Neural cell (in vitro differentiated cells): Measurements from ENCODE around the gene RALGDS. TPM values are rescaled to one million over a fixed set of nuclear protein-coding genes. Genes with fewer than 3 reads are reported as not detected.

ENCODE experiments used
- H2AFZ ChIP-seq: fragments of 200-600, 300-800 bp; sonication (generic), shearing (Covaris generic); 2 replicates; pipeline ENCODE4 v1.6.0; 2014; ENCODE audit warnings: low read depth, mild to moderate bottlenecking, antibody characterized with exemption, low read length, moderate library complexity
- H3F3A ChIP-seq: fragments of 200-600 bp; shearing (Covaris generic); 2 replicates; pipeline ENCODE4 v1.6.1; 2016; ENCODE audit warnings: mild to moderate bottlenecking, moderate library complexity, mixed read lengths, antibody characterized with exemption, low read length; ENCODE audit not compliant: insufficient read depth, poor library complexity, severe bottlenecking
- H3K27ac ChIP-seq: fragments of 200-600, 300-800 bp; sonication (generic), shearing (Covaris generic); 2 replicates; pipeline ENCODE4 v1.5.1; 2014; ENCODE audit warnings: mild to moderate bottlenecking, low read length, moderate library complexity
- H3K27me3 ChIP-seq: fragments of 300-800, 200-600 bp; sonication (generic), shearing (Covaris generic); 2 replicates; pipeline ENCODE4 v1.6.0; 2014; ENCODE audit warnings: mild to moderate bottlenecking, low read depth, low read length, moderate library complexity; ENCODE audit not compliant: insufficient read depth
- H3K36me3 ChIP-seq: fragments of 300-800, 200-600 bp; sonication (generic), shearing (Covaris generic); 2 replicates; pipeline ENCODE4 v1.5.1; 2014; ENCODE audit warnings: mild to moderate bottlenecking, antibody characterized with exemption, low read length, moderate library complexity; ENCODE audit not compliant: insufficient read depth
- H3K4me2 ChIP-seq: fragments of 300-800, 200-600 bp; sonication (generic), shearing (Covaris generic); 2 replicates; pipeline ENCODE4 v1.6.0; 2014; ENCODE audit warnings: mild to moderate bottlenecking, low read length
- H3K4me3 ChIP-seq: fragments of 300-800, 200-600 bp; sonication (generic), shearing (Covaris generic); 2 replicates; pipeline ENCODE4 v1.5.1; 2014; ENCODE audit warnings: mild to moderate bottlenecking, low read length, moderate library complexity
- H3K79me2 ChIP-seq: fragments of 200-600 bp; shearing (Covaris generic); replicated peaks from 2 replicates; pipeline ENCODE4 v1.6.0; 2014; ENCODE audit warnings: mild to moderate bottlenecking, low read length, moderate library complexity; ENCODE audit not compliant: insufficient read depth
- H3K9ac ChIP-seq: fragments of 300-800, 200-600 bp; sonication (generic), shearing (Covaris generic); 2 replicates; pipeline ENCODE4 v1.6.1; 2016; ENCODE audit warnings: mild to moderate bottlenecking, low read length, mixed read lengths
- H3K9me2 ChIP-seq: fragments of 200-600 bp; shearing (Covaris generic); 2 replicates; pipeline ENCODE4 v1.6.1; 2016; ENCODE audit warnings: mild to moderate bottlenecking, low read length, mixed read lengths; ENCODE audit not compliant: insufficient read depth
- H3K9me3 ChIP-seq: fragments of 200-600, 300-800 bp; sonication (generic), shearing (Covaris generic); 2 replicates; pipeline ENCODE4 v1.6.1; 2016; ENCODE audit warnings: mild to moderate bottlenecking, mixed run types, low read length, moderate library complexity, mixed read lengths
- H4K20me1 ChIP-seq: fragments of 200-600 bp; shearing (Covaris generic); 2 replicates; pipeline ENCODE4 v1.6.1; 2016; ENCODE audit warnings: mild to moderate bottlenecking, mixed run types; ENCODE audit not compliant: insufficient read depth
- CTCF ChIP-seq: fragments of 450-650 bp; IDR thresholded peaks from 2 replicates; pipeline ENCODE4 v1.5.1; 2014; ENCODE audit warnings: antibody characterized with exemption, mild to moderate bottlenecking, moderate library complexity; ENCODE audit not compliant: poor library complexity, severe bottlenecking
- EP300 ChIP-seq: fragments of 450-650 bp; conservative IDR thresholded peaks from 2 replicates; pipeline ENCODE4 v1.6.1; 2014; ENCODE audit warnings: antibody characterized with exemption, mild to moderate bottlenecking, moderate library complexity; ENCODE audit not compliant: poor library complexity, severe bottlenecking
- EZH2 ChIP-seq: fragments of 200-600, 300-800 bp; shearing (Covaris generic), sonication (generic); IDR thresholded peaks from 2 replicates; pipeline ENCODE4 v1.6.1; 2014; ENCODE audit warnings: antibody characterized with exemption, low read length, borderline replicate concordance, mild to moderate bottlenecking; ENCODE audit not compliant: insufficient read depth, poor library complexity, severe bottlenecking
- MXI1 ChIP-seq: fragments of 450-650 bp; conservative IDR thresholded peaks from 2 replicates; pipeline ENCODE4 v1.6.1; 2014; ENCODE audit warnings: antibody characterized with exemption, mild to moderate bottlenecking; ENCODE audit not compliant: poor library complexity, severe bottlenecking
- POLR2AphosphoS5 ChIP-seq: IDR thresholded peaks from 2 replicates; pipeline ENCODE4 v1.6.1; 2012
- RAD21 ChIP-seq: fragments of 450-650 bp; conservative IDR thresholded peaks from 2 replicates; pipeline ENCODE4 v1.6.1; 2014; ENCODE audit warnings: antibody characterized with exemption, mild to moderate bottlenecking, moderate library complexity
- REST ChIP-seq: IDR thresholded peaks from 2 replicates; pipeline ENCODE4 v1.6.1; 2012; ENCODE audit warnings: borderline replicate concordance
- SMC3 ChIP-seq: fragments of 450-650 bp; conservative IDR thresholded peaks from 2 replicates; pipeline ENCODE4 v1.6.1; 2014; ENCODE audit warnings: antibody characterized with exemption, mild to moderate bottlenecking, moderate library complexity; ENCODE audit not compliant: poor library complexity
- TAF1 ChIP-seq: IDR thresholded peaks from 2 replicates; pipeline ENCODE4 v1.6.1; 2012; ENCODE audit warnings: low read depth
- polyA plus RNA-seq: library from polyadenylated mRNA; depleted of rRNA; stranded (reverse); fragments of >200 nt; gene quantifications from 2 replicates; pipeline ENCODE4 v1.2.3, GENCODE V29; 2014

Gene RALGDS
- polyA plus RNA-seq, 1 donor from 2014 or later = 174 TPM

GRCh38 chr9:133107245-133107722, 13.8 kb downstream of the RALGDS start:
- Histone ChIP-seq H4K20me1 (no peaks in the 10 kb centered on the region), H3K4me3 (no peak overlapping the region), H3K36me3 (peaks cover 7% of the 10 kb centered on the region), H3K9me3 (no peaks in the 10 kb centered on the region), H3K79me2 (no peaks in the 10 kb centered on the region), H3K4me2 (no peak overlapping the region), H3K27me3 (no peaks in the 10 kb centered on the region), H2AFZ (no peak overlapping the region), H3K9ac (no peak overlapping the region), H3K9me2 (no peaks in the 10 kb centered on the region), H3K27ac (no peak overlapping the region), H3F3A (no peaks in the 10 kb centered on the region)
- no peak for TF ChIP-seq CTCF
- TF ChIP-seq MXI1 = no peak
- no peak for TF ChIP-seq EZH2
- TF ChIP-seq RAD21 = no peak
- TF ChIP-seq REST = no peak
- no peak for TF ChIP-seq EP300
- no peak for TF ChIP-seq POLR2AphosphoS5
- TF ChIP-seq TAF1 = no peak
- TF ChIP-seq SMC3 = no peak

GRCh38 chr9:133106511-133107244, 14.4 kb downstream of the RALGDS start:
- Histone ChIP-seq H3K27ac (no peak overlapping the region), H3K9ac (no peak overlapping the region), H3K36me3 (peaks cover 10% of the 10 kb centered on the region)

More at GRCh38 chr9:133106511-133107244, 14.4 kb downstream of the RALGDS start:
- Histone ChIP-seq H3K9me2 (no peaks in the 10 kb centered on the region), H3K4me3 (no peak overlapping the region), H2AFZ (no peak overlapping the region), H3F3A (no peaks in the 10 kb centered on the region), H3K27me3 (no peaks in the 10 kb centered on the region), H3K79me2 (no peaks in the 10 kb centered on the region), H3K9me3 (no peaks in the 10 kb centered on the region), H3K4me2 (no peak overlapping the region), H4K20me1 (no peaks in the 10 kb centered on the region)
- TF ChIP-seq CTCF = no peak
- no peak for TF ChIP-seq REST
- TF ChIP-seq SMC3 = no peak
- TF ChIP-seq MXI1 = no peak
- TF ChIP-seq EP300 = no peak
